ENCODE results near the gene FOXJ3. TPM values are rescaled to one million over a fixed set of nuclear protein-coding genes. Genes with fewer than 3 reads are reported as not detected.

Gene FOXJ3
- total and polyA plus RNA-seq, 2 donors (not counting 1 experiment from before 2014, with no cell fraction given) = 22.6 to 29.5 TPM

GRCh38 chr1:42128499-42128898 is 206.5 kb downstream of the FOXJ3 start:
- Histone ChIP-seq H3K79me2 (ENCODE audit: control insufficient read depth, insufficient read depth, low read length) (no peaks in the 10 kb centered on the region), H3K27me3 (ENCODE audit: control insufficient read depth, insufficient read depth, low read length) (no peaks in the 10 kb centered on the region), H3K4me3 (replicated peaks in 1 of 4; ENCODE audit: control extremely low read depth in 1 of 4, insufficient read depth in 1 of 4, low read depth in 3 of 4, low read length in 4 of 4) (no peak overlapping the region), H3K9ac (ENCODE audit: insufficient read depth, low read length) (no peak overlapping the region), H3K4me2 (ENCODE audit: extremely low read depth, insufficient read depth, low read length) (no peak overlapping the region), H4K20me1 (ENCODE audit: control insufficient read depth, extremely low read depth, insufficient read depth, low read length) (no peaks in the 10 kb centered on the region), H3K36me3 (ENCODE audit: control insufficient read depth, insufficient read depth, low read length) (no peaks in the 10 kb centered on the region), H3K27ac (ENCODE audit: insufficient read depth, low read length) (no peak overlapping the region), H3K4me1 (ENCODE audit: control insufficient read depth, extremely low read depth, insufficient read depth, low read length) (no peaks in the 10 kb centered on the region), H2AFZ (ENCODE audit: low read length) (no peak overlapping the region), H3K9me3 (ENCODE audit: control insufficient read depth, insufficient read depth, low read depth, low read length) (no peaks in the 10 kb centered on the region)
- TF ChIP-seq, protein P1, sequence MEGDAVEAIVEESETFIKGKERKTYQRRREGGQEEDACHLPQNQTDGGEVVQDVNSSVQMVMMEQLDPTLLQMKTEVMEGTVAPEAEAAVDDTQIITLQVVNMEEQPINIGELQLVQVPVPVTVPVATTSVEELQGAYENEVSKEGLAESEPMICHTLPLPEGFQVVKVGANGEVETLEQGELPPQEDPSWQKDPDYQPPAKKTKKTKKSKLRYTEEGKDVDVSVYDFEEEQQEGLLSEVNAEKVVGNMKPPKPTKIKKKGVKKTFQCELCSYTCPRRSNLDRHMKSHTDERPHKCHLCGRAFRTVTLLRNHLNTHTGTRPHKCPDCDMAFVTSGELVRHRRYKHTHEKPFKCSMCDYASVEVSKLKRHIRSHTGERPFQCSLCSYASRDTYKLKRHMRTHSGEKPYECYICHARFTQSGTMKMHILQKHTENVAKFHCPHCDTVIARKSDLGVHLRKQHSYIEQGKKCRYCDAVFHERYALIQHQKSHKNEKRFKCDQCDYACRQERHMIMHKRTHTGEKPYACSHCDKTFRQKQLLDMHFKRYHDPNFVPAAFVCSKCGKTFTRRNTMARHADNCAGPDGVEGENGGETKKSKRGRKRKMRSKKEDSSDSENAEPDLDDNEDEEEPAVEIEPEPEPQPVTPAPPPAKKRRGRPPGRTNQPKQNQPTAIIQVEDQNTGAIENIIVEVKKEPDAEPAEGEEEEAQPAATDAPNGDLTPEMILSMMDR (conservative IDR thresholded peaks at IDR 0.05 in 1 of 2, IDR thresholded peaks at IDR 0.05 in 1 of 2; ENCODE audit: low read depth in 1 of 2, low read length in 2 of 2) = no peak
- TF ChIP-seq EZH2 (IDR thresholded peaks at IDR 0.05; ENCODE audit: low read length, missing control alignments) = no peak
- no peak for DNase-seq (ENCODE audit: low read depth in 2 of 2)

- no peaks in the 10 kb centered on the region for H3K79me2 ChIP-seq (ENCODE audit: control insufficient read depth, insufficient read depth, low read length)
- H3K36me3 ChIP-seq (ENCODE audit: control insufficient read depth, insufficient read depth, low read length) = no peaks in the 10 kb centered on the region
- no peaks in the 10 kb centered on the region for H3K9me3 ChIP-seq (ENCODE audit: control insufficient read depth, insufficient read depth, low read depth, low read length)
- H3K27ac ChIP-seq (ENCODE audit: insufficient read depth, low read length) = no peak overlapping the region
- no peaks in the 10 kb centered on the region for H3K27me3 ChIP-seq (ENCODE audit: control insufficient read depth, insufficient read depth, low read length)
- no peak for DNase-seq (ENCODE audit: low read depth in 2 of 2)
- H4K20me1 ChIP-seq (ENCODE audit: control insufficient read depth, extremely low read depth, insufficient read depth, low read length) = no peaks in the 10 kb centered on the region
- no peak overlapping the region for H3K9ac ChIP-seq (ENCODE audit: insufficient read depth, low read length)
- H2AFZ ChIP-seq (ENCODE audit: low read length) = no peak overlapping the region
- TF ChIP-seq, protein P1 (conservative IDR thresholded peaks at IDR 0.05 in 1 of 2, IDR thresholded peaks at IDR 0.05 in 1 of 2; ENCODE audit: low read depth in 1 of 2, low read length in 2 of 2) = no peak
- no peak for TF ChIP-seq EZH2 (IDR thresholded peaks at IDR 0.05; ENCODE audit: low read length, missing control alignments)
- no peak overlapping the region for H3K4me2 ChIP-seq (ENCODE audit: extremely low read depth, insufficient read depth, low read length)
- no peaks in the 10 kb centered on the region for H3K4me1 ChIP-seq (ENCODE audit: control insufficient read depth, extremely low read depth, insufficient read depth, low read length)
- H3K4me3 ChIP-seq (replicated peaks in 1 of 4; ENCODE audit: control extremely low read depth in 1 of 4, insufficient read depth in 1 of 4, low read depth in 3 of 4, low read length in 4 of 4) = no peak overlapping the region
Measured at GRCh38 chr1:42127767-42128166, 207.3 kb downstream of the FOXJ3 start.

Other genes with a start within 250 kb of the FOXJ3 start
- not detected in 2 replicates for gene GUCA2B, start 181.8 kb downstream of the FOXJ3 start, total RNA-seq
- gene GUCA2B, start 181.8 kb downstream of the FOXJ3 start, polyA plus RNA-seq = not detected in 2 replicates
- not detected in 2 replicates for gene GUCA2A, start 170.5 kb downstream of the FOXJ3 start, total RNA-seq
- gene GUCA2A, start 170.5 kb downstream of the FOXJ3 start, polyA plus RNA-seq = not detected in 2 replicates
- under 0.01 TPM in 2 replicates for gene RIMKLA, start 45.6 kb upstream of the FOXJ3 start, total RNA-seq
- 0.05 TPM in 1 of 2 replicates, not detected in the other for gene RIMKLA, start 45.6 kb upstream of the FOXJ3 start, polyA plus RNA-seq
- 1.3 and 3.5 TPM in 2 replicates for gene ZMYND12, start 120.8 kb upstream of the FOXJ3 start, total RNA-seq
- 0.16 and 0.56 TPM in 2 replicates for gene ZMYND12, start 120.8 kb upstream of the FOXJ3 start, polyA plus RNA-seq
- 39.3 and 49.6 TPM in 2 replicates for gene PPCS, start 121.3 kb upstream of the FOXJ3 start, total RNA-seq
- gene PPCS, start 121.3 kb upstream of the FOXJ3 start, polyA plus RNA-seq = 29.6 and 40.3 TPM in 2 replicates
- gene CCDC30, start 128.1 kb upstream of the FOXJ3 start, total RNA-seq = 1.3 TPM in 2 replicates
- gene CCDC30, start 128.1 kb upstream of the FOXJ3 start, polyA plus RNA-seq = 0.37 and 0.56 TPM in 2 replicates